HL-60 (cell line): ENCODE results near the gene PRSS33.

Experiments used
- DNase-seq, 2 experiments: peaks; one replicate each; pipeline ENCODE4 v3.0.0-alpha.2; 2010 to 2020; ENCODE audit warnings: low read depth in 1 of 2, low spot score in 1 of 2
- H3K27ac ChIP-seq: fragments of 250-450 bp; sonication (Bioruptor Pico); replicated peaks from 2 replicates; pipeline ENCODE4 v1.5.1; 2020; ENCODE audit warnings: mild to moderate bottlenecking, moderate library complexity
- H3K27me3 ChIP-seq: fragments of 250-450 bp; sonication (Bioruptor Pico); 2 replicates; pipeline ENCODE4 v1.5.1; 2021; ENCODE audit warnings: mild to moderate bottlenecking, moderate library complexity; ENCODE audit not compliant: insufficient read depth, poor library complexity, severe bottlenecking
- H3K4me3 ChIP-seq: replicated peaks from 2 replicates; pipeline ENCODE4 v1.5.1; 2011; ENCODE audit warnings: mild to moderate bottlenecking, control low read depth, low read length; ENCODE audit not compliant: insufficient read depth
- CTCF ChIP-seq: IDR thresholded peaks from one replicate; pipeline ENCODE4 v1.5.1; 2011; ENCODE audit warnings: low read length, control low read depth, inconsistent platforms; ENCODE audit not compliant: insufficient read depth
- GABPA ChIP-seq: IDR thresholded peaks from 2 replicates; pipeline ENCODE4 v1.6.1; 2012; ENCODE audit warnings: low read depth
- POLR2AphosphoS5 ChIP-seq: IDR thresholded peaks from 2 replicates; pipeline ENCODE4 v1.6.1; 2012; ENCODE audit warnings: low read depth
- REST ChIP-seq: IDR thresholded peaks from 2 replicates; pipeline ENCODE4 v1.6.1; 2012; ENCODE audit warnings: low read depth; ENCODE audit not compliant: insufficient replicate concordance
- SPI1 ChIP-seq: IDR thresholded peaks from 2 replicates; pipeline ENCODE4 v1.6.1; 2012; ENCODE audit warnings: low read depth, mild to moderate bottlenecking, borderline replicate concordance

PRSS33 gene

GRCh38 chr16:2791174-2791573 lies 3.8 kb upstream of the PRSS33 start:
- Histone ChIP-seq H3K27ac (no peak overlapping the region), H3K4me3 (no peak overlapping the region), H3K27me3 (peaks cover 11% of the 10 kb centered on the region)
- TF ChIP-seq SPI1: no peak
- no peak for DNase-seq

GRCh38 chr16:2790631-2791030 lies 3.3 kb upstream of the PRSS33 start:
- H3K27me3 ChIP-seq: peaks cover 16% of the 10 kb centered on the region

GRCh38 chr16:2787961-2788360 lies 601 bp upstream of the PRSS33 start:
- no peak for DNase-seq
- peaks cover 24% of the 10 kb centered on the region for H3K27me3 ChIP-seq
- no peak overlapping the region for H3K4me3 ChIP-seq
- TF ChIP-seq CTCF (no peak), GABPA (no peak), SPI1 (no peak), POLR2AphosphoS5 (no peak), REST (no peak)
- H3K27ac ChIP-seq: no peak overlapping the region

More at GRCh38 chr16:2790631-2791030, 3.3 kb upstream of the PRSS33 start:
- Histone ChIP-seq H3K4me3 (no peak overlapping the region), H3K27ac (no peak overlapping the region)
- no peak for TF ChIP-seq POLR2AphosphoS5
- no peak for TF ChIP-seq REST
- no peak for TF ChIP-seq SPI1
- TF ChIP-seq CTCF: no peak
- no peak for TF ChIP-seq GABPA
- DNase-seq: no peak

- Histone ChIP-seq H3K27me3 (peaks cover 24% of the 10 kb centered on the region), H3K4me3 (no peak overlapping the region), H3K27ac (no peak overlapping the region)
- TF ChIP-seq CTCF (no peak), SPI1 (no peak), GABPA (no peak)
- no peak for DNase-seq
Observed at GRCh38 chr16:2786826-2787151, 571 bp downstream of the PRSS33 start.
